Ramos (cell line): ENCODE data around the gene PTPN6.
"Not testable (repeated sequence)": the region's sequence is repeated elsewhere in the genome, so short reads cannot be mapped to it uniquely, and the experiment has no call there.

ENCODE experiments used
- in situ Hi-C: fragments of 300-500 bp; cut with MboI; formaldehyde crosslinking; loops from one replicate; pipeline ENCODE4 v1.14.3; 2022; ENCODE audit warnings: low sequenced_read_pairs; ENCODE audit not compliant: unreplicated experiment

The PTPN6 gene

DNA sequence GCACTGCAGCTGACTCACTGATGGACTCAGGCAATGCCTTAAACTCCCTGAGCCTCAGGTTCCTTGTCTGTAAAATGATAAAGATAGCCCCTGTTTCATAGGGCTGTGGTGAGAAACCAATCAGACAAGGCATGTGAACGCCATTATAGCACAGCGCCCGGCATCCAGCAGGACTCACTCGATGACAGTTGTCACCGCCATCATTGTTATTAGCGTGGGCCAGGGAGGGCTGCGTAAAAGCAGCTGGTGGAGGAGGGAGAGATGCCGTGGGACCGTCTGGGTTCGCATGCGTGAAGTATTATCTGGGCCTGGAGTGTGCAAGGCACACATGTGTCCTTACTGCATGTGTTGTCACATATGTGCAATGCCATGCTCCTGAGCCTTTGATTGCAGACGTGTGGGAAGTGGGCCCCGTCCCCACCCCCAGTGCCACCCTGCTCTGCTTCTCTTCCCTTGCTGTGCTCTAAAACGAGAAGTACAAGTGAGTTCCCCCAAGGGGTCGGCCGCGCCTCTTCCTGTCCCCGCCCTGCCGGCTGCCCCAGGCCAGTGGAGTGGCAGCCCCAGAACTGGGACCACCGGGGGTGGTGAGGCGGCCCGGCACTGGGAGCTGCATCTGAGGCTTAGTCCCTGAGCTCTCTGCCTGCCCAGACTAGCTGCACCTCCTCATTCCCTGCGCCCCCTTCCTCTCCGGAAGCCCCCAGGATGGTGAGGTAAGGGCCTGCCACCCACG lies at the start of gene PTPN6:
Gene PTPN6 (plus strand): TSS at position 546 of the 730 bp plus-strand sequence. CDS start 157 bp downstream, at position 703.
- in situ Hi-C loops: no loop called here

DNA sequence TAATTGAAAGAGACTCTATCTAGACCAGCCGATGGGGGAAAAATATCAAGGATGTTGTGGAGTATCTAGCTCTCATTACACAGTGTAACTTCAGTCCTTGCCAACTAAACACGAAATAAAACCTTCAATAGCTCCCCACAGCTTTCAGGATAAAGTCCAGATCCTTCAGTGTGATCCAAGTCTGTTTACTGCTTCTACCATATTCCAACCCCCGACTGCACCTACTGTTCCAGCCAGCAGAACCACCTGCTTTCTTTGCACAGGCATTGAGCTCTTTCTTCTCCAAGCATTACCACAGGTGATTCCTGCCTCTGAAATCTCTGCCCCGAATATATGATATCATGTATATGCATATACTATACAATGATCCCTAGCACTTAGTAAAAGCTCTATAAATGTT lies 48.7 kb upstream of the PTPN6 start:
- in situ Hi-C loops: no loop called here

DNA sequence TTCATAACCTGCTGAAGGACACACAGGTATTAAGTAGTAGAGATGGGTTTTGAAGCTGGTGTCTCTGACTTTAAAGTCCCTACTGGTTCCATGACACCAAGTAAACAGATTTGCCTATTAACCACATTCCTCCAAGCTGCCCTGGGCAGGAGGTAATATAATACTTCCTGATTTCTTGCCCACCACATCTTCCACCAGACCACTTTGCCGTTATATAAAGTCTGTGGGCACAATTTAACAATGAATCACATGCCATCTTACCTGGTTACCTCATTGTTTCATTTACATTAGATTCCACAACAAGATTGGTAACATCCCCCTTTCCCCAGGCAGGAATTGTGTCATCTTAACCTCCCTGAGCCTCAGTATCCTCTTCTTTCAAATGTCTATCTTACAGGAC lies 47.4 kb upstream of the PTPN6 start:
- in situ Hi-C loops: no loop called here

DNA sequence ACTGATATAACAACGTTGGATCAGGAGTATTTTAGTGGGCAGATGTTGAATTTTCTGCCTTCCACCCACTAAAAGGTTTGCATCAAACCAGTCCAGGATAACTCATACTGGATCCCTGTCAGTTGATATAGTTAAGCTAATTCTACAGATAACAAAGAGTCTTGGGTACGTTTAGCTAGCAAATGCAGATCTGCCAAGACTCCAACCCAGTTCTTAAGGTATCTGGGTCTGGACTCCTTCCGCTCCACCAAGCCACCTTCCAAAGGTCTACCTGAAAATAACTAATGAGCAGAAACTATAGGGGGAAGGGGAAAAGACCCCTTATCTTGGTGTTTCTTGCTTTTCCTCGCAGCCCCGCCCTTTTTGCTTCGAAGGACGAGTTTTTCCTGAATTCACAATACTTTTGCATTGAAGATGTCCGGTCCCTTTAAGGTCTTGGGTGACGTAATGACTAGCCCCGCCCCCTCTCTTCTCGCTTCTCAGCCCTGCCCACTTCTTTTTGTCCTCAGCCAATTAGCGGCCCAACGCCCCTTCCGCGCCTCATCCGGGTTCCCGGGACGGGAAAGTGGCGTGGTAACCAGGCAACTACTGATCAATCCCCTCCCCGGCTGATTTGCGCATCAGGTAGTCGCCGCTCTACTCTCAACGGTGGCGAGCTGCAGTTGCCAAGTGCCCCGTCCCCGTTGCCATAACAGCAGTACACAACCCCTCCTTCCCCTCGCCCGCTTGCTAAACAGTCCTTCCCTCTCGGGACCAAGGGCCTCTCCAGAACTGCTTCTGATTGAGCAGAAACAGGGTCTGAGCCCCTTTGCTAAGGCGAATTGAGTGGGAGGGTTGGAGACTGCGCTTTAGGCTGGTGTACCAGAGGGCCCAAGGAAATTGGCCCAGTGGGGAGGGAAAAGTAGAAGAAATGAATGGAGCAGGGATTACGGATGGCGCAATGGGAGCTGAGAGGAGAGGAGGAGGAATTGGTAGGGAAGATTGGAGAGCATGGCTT lies 46.6 kb upstream of the PTPN6 start, which contains the start of gene LRRC23:
Gene LRRC23 (plus strand): TSS at position 543 of the 997 bp plus-strand sequence. CDS start 812 bp downstream, outside the sequence.
- in situ Hi-C loops: no loop called here

DNA sequence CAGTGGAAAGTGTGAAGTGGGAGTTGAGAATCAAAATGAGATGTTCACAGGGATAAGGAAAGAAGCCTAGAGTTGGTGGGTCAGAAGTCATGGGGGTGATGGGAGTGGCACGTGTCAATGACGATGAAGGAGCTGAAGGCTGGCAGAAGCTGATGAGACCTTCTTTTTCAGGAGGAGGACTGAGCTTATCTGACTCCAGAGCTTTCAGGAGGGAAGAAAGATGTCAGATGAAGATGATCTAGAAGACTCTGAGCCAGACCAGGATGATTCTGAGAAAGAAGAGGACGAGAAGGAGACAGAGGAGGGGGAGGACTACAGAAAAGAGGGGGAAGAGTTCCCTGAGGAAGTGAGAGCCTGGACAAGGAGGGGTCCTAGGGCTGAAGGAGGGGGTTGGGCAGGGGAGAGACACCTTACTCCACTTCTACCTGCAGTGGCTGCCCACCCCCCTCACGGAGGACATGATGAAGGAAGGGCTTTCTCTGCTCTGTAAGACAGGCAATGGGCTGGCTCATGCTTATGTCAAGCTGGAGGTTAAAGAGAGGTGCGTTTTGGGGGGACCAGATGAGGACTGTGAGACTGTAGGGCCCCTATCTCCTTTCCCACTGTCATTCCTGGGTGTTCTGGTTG lies 45.6 kb upstream of the PTPN6 start:
- in situ Hi-C loops: no loop called here

DNA sequence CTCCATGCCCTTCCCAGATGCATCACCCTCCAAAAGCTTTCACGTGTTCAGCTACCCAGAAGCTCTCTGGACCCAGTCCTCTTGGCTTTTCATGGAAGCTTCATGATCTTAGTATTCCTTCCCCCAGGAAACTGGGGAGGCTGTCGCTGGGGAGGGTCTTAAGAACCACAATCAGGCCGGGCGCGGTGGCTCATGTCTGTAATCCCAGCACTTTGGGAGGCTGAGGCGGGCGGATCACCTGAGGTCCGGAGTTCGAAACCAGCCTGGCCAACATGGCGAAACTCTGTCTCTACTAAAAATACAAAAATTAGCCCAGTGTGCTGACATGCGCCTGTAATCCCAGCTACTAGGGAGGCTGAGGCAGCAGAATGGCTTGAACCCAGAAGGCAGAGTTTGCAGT lies 43.0 kb upstream of the PTPN6 start:
- in situ Hi-C loops: not testable (repeated sequence)

DNA sequence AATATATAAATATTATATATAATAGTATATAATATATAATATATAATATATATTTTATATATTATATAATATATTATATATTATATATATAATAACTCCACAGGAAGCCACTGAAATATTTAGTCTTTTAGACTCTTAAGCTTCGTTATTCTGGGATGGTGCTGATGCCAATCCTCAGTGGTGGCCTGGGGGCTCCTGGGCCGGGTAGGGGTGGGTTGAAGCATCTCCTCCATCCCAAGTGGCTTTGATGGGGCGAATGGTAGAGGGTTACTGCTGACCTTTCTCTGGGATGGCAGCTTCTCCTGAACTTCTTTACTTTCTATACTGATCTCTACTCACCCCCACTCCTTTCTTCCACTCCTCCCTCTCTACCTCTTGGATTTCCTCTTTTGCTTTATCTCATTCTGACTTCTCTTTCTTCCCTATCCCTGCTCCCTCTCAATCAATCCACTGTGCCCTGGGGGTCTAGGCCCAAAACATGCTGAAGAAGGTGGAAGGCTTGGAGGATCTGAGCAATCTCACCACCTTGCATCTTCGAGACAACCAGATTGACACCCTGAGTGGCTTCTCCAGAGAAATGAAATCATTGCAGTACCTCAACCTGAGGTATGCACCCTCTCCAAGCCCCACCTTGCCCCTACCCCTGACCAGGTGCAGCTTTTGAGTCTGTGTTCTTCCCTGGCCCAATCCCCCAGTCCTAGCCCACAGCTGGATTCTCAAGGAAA lies 41.6 kb upstream of the PTPN6 start:
- in situ Hi-C loops: no loop called here

DNA sequence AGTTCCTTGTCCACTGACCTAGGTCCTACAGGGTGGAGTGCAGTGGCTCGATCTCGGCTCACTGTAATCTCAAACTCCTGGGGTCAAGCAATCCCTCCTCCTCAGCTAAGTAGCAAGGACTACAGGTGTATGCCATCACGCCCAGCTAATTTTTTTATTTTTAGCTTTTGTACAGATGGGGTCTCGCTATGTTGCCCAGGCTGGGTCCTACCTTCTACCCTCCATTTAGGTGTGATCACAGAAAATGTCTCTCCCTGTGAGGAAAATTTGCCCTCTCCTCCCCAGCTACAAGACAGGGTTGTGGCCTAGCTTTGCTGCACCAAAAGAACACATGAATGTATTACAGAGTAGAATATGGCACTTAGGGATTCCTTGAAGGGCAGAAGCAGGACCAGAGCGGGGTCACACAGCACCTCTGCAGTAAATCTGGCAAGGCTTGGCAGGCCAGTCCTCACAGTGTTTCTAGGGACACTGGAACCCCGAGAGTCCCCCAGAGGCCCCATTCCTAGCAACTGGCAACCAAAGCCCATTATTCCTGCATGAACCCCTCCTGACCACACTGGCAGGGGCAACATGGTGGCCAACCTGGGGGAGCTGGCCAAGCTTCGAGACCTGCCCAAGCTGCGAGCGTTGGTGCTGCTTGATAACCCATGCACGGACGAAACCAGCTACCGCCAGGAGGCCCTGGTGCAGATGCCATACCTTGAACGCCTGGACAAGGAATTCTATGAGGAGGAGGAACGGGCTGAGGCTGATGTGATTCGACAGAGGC lies 38.8 kb upstream of the PTPN6 start:
- in situ Hi-C loops: no loop called here

DNA sequence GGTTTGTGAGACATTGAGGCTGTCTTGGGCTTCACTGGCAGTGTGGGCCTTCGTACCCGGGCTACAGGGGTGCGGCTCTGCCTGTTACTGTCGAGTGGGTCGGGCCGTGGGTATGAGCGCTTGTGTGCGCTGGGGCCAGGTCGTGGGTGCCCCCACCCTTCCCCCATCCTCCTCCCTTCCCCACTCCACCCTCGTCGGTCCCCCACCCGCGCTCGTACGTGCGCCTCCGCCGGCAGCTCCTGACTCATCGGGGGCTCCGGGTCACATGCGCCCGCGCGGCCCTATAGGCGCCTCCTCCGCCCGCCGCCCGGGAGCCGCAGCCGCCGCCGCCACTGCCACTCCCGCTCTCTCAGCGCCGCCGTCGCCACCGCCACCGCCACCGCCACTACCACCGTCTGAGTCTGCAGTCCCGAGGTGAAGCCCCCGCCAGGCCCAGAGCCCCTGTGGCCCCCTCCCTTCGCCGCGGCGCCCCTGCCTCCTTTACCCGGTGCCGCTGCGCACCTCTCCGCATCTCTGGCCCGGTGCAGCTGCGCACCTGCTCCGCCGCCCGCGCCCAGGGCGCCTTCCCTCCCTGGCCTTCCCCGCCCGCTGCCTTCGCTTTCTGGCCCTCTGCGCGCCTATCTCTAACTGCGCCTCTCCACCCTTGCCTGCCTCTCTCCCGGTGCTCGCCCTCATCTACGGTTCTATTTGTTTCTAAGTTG lies 36.8 kb upstream of the PTPN6 start, which contains the start of gene ENO2:
Gene ENO2 (plus strand): TSS at position 335 of the 701 bp plus-strand sequence. CDS start 1,253 bp downstream, outside the sequence.
- in situ Hi-C loops: no loop called here

DNA sequence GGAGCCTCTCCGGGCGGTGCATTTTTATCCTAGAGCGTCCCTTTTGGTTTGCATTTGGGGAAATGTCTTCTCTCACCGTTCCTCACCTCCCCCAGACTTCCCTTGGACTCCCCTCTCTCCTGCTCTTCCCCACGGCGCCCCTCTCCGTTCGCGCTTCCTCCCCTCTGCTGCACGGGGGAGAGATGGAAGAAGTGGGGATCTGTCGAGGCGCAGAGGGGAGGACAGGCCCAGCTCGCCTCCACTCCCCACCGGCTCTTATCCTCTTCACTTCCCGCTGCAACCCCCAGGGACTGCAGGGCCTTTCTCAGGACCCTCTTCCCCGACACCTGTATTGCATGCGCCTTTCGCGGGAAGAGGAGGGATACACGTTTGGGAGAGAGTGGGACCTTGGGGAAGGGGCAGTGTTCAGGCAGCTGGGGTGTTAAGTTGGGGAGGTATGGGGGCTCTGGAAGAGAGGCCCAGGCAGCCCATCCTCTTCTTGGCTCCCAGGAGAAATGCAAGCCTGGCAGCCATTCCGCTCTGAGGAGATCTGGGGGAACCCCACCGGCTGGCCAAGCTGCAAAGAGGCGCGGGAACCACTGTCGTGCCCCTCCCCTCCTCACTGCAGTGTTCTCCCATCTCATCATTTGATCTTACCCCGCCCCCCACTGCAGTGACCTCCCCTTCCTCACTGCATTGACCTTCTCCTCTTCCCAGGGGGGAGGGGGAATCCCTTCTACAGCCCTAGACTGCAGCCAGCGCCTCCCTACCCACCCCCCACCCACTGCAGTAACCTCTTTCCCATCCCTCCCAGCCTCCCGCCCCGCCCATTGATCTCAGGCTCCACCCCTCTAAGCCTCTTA lies 36.0 kb upstream of the PTPN6 start:
- in situ Hi-C loops: no loop called here

DNA sequence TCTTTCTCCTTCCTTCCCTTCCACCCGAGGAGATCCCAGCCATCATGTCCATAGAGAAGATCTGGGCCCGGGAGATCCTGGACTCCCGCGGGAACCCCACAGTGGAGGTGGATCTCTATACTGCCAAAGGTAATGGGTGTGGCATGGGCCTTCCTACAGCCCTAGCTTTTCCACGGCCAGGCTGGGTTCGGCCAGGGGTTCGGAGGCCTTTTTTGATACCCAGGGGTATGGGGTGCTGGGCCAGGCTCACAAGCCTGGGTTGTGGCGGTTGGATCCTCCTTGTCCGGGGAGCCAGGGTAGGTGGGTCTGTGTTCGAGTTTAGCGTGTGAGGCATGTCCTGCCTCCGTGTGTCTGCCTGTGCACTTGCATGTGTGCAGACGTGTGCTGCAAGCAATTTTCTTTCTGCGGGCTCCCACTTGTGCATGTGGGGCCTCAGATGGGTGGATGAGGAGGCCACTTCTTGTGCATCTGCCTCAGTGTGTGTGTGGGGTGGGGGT lies 35.3 kb upstream of the PTPN6 start:
- in situ Hi-C loops: no loop called here

DNA sequence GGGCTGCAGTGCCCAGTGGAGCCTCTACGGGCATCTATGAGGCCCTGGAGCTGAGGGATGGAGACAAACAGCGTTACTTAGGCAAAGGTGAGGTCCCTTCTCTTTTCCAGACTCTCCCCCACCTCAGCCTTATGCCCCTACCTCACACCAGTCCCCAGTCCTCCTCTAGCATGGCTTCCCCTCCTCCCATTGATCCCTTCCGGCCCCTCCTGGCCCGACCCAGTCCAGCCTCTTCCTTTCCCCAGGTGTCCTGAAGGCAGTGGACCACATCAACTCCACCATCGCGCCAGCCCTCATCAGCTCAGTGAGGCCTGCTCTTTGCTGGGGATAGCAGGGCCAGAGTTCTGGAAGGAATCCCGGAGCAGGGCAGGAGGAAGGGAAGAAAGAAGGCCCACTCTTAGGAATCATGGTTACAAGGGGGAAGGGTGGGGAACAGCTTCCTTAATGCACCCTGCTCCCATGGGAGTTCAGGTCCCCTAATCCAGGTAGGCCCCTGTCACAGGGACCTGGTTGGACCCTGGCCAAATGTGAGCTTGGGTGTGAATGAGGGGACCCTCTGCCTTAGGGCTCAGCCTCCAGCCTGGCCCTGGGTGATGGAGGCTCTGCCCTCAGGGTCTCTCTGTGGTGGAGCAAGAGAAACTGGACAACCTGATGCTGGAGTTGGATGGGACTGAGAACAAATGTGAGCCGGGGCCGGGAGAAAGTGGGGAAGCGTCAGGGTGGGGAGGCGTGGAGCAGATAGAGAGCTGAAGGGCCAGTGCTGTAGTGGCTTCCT lies 34.5 kb upstream of the PTPN6 start:
- in situ Hi-C loops: no loop called here

DNA sequence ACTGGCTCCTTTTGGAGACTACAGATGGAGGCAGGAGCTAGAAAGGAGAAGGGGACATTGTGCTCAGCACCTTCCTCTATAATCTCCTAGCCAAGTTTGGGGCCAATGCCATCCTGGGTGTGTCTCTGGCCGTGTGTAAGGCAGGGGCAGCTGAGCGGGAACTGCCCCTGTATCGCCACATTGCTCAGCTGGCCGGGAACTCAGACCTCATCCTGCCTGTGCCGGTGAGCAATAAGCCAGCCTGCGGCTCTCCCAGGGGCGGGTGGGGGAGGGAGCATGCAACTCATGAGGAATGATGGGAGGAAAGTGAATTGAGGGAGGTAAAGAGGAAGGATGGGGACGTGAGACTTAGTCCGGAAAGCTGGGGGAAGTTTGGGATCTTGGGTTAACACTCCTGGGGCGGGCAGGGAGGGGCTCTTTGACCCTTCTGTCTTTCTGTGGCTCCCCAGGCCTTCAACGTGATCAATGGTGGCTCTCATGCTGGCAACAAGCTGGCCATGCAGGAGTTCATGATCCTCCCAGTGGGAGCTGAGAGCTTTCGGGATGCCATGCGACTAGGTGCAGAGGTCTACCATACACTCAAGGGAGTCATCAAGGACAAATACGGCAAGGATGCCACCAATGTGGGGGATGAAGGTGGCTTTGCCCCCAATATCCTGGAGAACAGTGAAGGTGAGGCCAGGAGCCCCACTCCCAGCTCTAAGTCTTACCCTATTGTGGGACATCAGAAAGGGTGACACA lies 33.5 kb upstream of the PTPN6 start:
- in situ Hi-C loops: no loop called here

DNA sequence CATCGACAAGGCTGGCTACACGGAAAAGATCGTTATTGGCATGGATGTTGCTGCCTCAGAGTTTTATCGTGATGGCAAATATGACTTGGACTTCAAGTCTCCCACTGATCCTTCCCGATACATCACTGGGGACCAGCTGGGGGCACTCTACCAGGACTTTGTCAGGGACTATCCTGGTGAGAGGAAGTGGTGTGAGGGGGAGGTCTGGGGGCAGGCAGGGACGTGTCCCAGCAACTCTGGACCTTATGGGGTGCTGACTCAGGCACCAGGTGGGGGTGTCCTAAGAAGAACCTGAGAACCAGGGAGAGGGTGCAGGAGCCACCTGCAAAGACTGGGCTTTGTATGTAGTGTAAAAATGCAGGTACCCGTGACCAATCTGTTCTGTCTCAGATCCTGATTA lies 31.6 kb upstream of the PTPN6 start:
- in situ Hi-C loops: no loop called here

DNA sequence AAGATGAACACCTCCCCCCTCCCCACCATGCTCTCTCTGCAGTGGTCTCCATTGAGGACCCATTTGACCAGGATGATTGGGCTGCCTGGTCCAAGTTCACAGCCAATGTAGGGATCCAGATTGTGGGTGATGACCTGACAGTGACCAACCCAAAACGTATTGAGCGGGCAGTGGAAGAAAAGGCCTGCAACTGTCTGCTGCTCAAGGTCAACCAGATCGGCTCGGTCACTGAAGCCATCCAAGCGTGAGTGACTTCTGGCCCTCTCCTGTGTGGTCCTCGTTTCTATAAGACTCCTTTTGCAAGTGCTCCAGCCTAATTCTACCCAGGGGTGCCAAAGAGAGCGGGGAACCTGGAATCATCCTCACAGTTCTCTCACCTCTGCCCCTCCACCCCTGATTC lies 29.6 kb upstream of the PTPN6 start:
- in situ Hi-C loops: no loop called here
